ENCODE results near the gene ZNF862.

DNA sequence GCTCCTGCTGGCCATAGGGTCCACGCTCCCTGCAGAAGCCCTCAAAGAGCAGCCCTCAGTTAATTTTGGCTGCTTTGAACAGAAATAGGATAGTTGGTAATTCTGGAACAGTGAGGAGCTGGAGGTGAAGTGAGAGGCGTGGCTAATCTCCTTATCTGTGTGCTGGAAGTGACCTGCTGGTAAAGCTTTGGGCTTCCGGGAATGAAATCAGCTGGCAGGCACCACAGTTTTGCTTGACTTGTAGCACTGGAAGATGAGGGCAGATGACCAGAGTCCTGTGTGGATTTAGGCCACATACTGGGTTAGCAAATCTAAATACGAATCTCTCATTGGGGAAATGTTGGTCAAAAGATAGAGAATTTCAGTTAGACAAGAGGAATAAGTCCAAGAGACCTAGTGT lies 45.8 kb downstream of the ZNF862 start:
- TF ChIP-seq ARID3A (IDR thresholded peaks at IDR 0.05; ENCODE audit: low read depth, low read length) (no peak), PCBP2 (optimal IDR thresholded peaks at IDR 0.05; ENCODE audit: low read depth, low read length, poor library complexity, severe bottlenecking) (no peak), CTCF (CRISPR knock-in tag; IDR thresholded peaks at IDR 0.05) (no peak), ZNF441 (CRISPR knock-in tag; IDR thresholded peaks at IDR 0.05; ENCODE audit: borderline replicate concordance) (no peak), ZNF292 (CRISPR knock-in tag; IDR thresholded peaks at IDR 0.05; ENCODE audit: borderline replicate concordance, low read depth) (no peak), ZFP36 (IDR thresholded peaks at IDR 0.05; ENCODE audit: borderline replicate concordance, low read depth, low read length, partially characterized antibody) (no peak), ZBTB10 (CRISPR knock-in tag; IDR thresholded peaks at IDR 0.05; ENCODE audit: borderline replicate concordance) (no peak)
- TF ChIP-seq, protein P1, sequence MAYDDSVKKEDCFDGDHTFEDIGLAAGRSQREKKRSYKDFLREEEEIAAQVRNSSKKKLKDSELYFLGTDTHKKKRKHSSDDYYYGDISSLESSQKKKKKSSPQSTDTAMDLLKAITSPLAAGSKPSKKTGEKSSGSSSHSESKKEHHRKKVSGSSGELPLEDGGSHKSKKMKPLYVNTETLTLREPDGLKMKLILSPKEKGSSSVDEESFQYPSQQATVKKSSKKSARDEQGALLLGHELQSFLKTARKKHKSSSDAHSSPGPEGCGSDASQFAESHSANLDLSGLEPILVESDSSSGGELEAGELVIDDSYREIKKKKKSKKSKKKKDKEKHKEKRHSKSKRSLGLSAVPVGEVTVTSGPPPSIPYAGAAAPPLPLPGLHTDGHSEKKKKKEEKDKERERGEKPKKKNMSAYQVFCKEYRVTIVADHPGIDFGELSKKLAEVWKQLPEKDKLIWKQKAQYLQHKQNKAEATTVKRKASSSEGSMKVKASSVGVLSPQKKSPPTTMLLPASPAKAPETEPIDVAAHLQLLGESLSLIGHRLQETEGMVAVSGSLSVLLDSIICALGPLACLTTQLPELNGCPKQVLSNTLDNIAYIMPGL (CRISPR knock-in tag; IDR thresholded peaks at IDR 0.05; ENCODE audit: borderline replicate concordance in 1 of 2, low read depth in 1 of 2): no peak
- TF ChIP-seq, protein P2, sequence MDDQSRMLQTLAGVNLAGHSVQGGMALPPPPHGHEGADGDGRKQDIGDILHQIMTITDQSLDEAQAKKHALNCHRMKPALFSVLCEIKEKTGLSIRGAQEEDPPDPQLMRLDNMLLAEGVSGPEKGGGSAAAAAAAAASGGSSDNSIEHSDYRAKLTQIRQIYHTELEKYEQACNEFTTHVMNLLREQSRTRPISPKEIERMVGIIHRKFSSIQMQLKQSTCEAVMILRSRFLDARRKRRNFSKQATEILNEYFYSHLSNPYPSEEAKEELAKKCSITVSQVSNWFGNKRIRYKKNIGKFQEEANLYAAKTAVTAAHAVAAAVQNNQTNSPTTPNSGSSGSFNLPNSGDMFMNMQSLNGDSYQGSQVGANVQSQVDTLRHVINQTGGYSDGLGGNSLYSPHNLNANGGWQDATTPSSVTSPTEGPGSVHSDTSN (CRISPR knock-in tag; IDR thresholded peaks at IDR 0.05; ENCODE audit: borderline replicate concordance): no peak
